ENCODE results near the gene RNLS. TPM values are rescaled to one million over a fixed set of nuclear protein-coding genes. Genes with fewer than 3 reads are reported as not detected.
A peak's percentile ranks its signal among the peaks of the same experiment; 100 is the strongest.

Gene RNLS
- total and polyA plus RNA-seq, 12 donors, result 4.1 to 22.2 (median 17.5) TPM

- H3K27ac ChIP-seq, result peak overlapping the region; percentile 47 to 76 (median 65)
- intact Hi-C loops (cut with DNase I), result loop anchor here in 4 of 10 donors (1.0 to 10.0 kb wide), 5 partner anchors 18 to 365 kb away; partner anchors contain the start of genes KLLN (in 1 of the 4) and PTEN (in 1 of the 4)
Observed at GRCh38 chr10:88226891-88227290, 356.2 kb downstream of the RNLS start.

GRCh38 chr10:88226071-88226659 is 357.0 kb downstream of the RNLS start:
- H3K27ac ChIP-seq, result peak overlapping the region in 8 of 10 donors; percentile 4 to 75 (median 56)
- no peaks in the 10 kb centered on the region for H3K36me3 ChIP-seq
- H3K9me3 ChIP-seq, result no peaks in the 10 kb centered on the region
- H3K4me1 ChIP-seq, result peaks cover 6 to 39% (median 31%) of the 10 kb centered on the region in 9 donors
- no peak for DNase-seq
- intact Hi-C loops (cut with DNase I), result loop anchor here in 4 of 10 donors (1.0 to 10.0 kb wide), 5 partner anchors 17 to 364 kb away; partner anchors contain the start of genes KLLN (in 1 of the 4) and PTEN (in 1 of the 4)
- WGBS, 2 donors, result 30 to 41% methylated on average over 2 of the region's 2 CpGs
- TF ChIP-seq CTCF (IDR thresholded peaks at IDR 0.05), result no peak
- no peaks in the 10 kb centered on the region for H3K27me3 ChIP-seq
- ATAC-seq, result peak in 4 of 8 donors; percentile 41 to 73 (median 51)
- H3K4me3 ChIP-seq, result no peak overlapping the region

More at GRCh38 chr10:88226891-88227290, 356.2 kb downstream of the RNLS start:
- Histone ChIP-seq H3K4me1 (peaks cover 6 to 46% (median 31%) of the 10 kb centered on the region in 9 donors), H3K27me3 (no peaks in the 10 kb centered on the region), H3K4me3 (no peak overlapping the region), H3K36me3 (no peaks in the 10 kb centered on the region), H3K9me3 (no peaks in the 10 kb centered on the region)
- peak in 4 of 8 donors; percentile 3 to 35 (median 12) for ATAC-seq
- DNase-seq, result no peak
- 88 to 89% methylated on average over 1 of the region's 1 CpG for WGBS, 2 donors
- no peak for TF ChIP-seq CTCF (IDR thresholded peaks at IDR 0.05)

Other genes starting within 250 kb of the RNLS start
- under 1 TPM in 4 of 10 donors, not detected in 6; 0.16 to 0.53 (median 0.31) TPM for gene LIPJ, start 3.4 kb upstream of the RNLS start, total RNA-seq
- gene LIPJ, start 3.4 kb upstream of the RNLS start, polyA plus RNA-seq, result under 1 TPM; 0.01 to 0.37 TPM
- gene LIPF, start 81.1 kb upstream of the RNLS start, total RNA-seq, result not detected
- gene LIPF, start 81.1 kb upstream of the RNLS start, polyA plus RNA-seq, result under 1 TPM; 0.65 to 0.95 TPM
- gene LIPK, start 122.9 kb upstream of the RNLS start, total RNA-seq, result not detected
- gene LIPK, start 122.9 kb upstream of the RNLS start, polyA plus RNA-seq, result not detected
- gene LIPN, start 176.7 kb upstream of the RNLS start, total RNA-seq, result under 1 TPM in 2 of 10 donors, not detected in 8; 0.46 to 0.53 TPM
- under 1 TPM in 1 of 2 donors, not detected in 1; 0.06 TPM for gene LIPN, start 176.7 kb upstream of the RNLS start, polyA plus RNA-seq
- gene LIPM, start 219.4 kb upstream of the RNLS start, total RNA-seq, result not detected
- not detected for gene LIPM, start 219.4 kb upstream of the RNLS start, polyA plus RNA-seq

Data from heart right ventricle (tissue), 16 donors.